Tibial nerve (tissue), 3 donors: ENCODE measurements around the gene QSOX2.

Source experiments
- CTCF ChIP-seq, 5 experiments: fragments of 200-600 bp in 3 of 5; fragments of 450-650 bp in 2 of 5; sonication (generic) in 3 of 5; IDR thresholded peaks; one replicate each; pipeline ENCODE4 v1.5.1; 2016 to 2019; ENCODE audit warnings: antibody characterized with exemption in 5 of 5, mild to moderate bottlenecking in 3 of 5, moderate library complexity in 2 of 5
- POLR2A ChIP-seq, 2 donors: fragments of 450-650 bp; IDR thresholded peaks; one replicate each; pipeline ENCODE4 v1.6.1; 2017; ENCODE audit warnings: antibody characterized with exemption in 2 of 2, mild to moderate bottlenecking in 2 of 2, moderate library complexity in 2 of 2

GRCh38 chr9:136193127-136193890 lies 52.3 kb downstream of the QSOX2 start:
- no peak for TF ChIP-seq CTCF (IDR thresholded peaks at IDR 0.05)
- no peak for TF ChIP-seq POLR2A (IDR thresholded peaks at IDR 0.05)
